Neuronal stem cell (in vitro differentiated cells): ENCODE data around the gene KLF13.

Source experiments
- DNase-seq: peaks from one replicate; pipeline ENCODE4 v3.0.0-alpha.2; 2013; ENCODE audit warnings: low spot score
- H2AFZ ChIP-seq: one replicate; pipeline ENCODE4 v1.6.1; 2013; ENCODE audit warnings: mild to moderate bottlenecking, low read length, inconsistent platforms
- H2AK5ac ChIP-seq: 2 replicates; pipeline ENCODE4 v1.6.1; 2013; ENCODE audit warnings: low read depth, mild to moderate bottlenecking, inconsistent platforms, low read length, moderate library complexity, mixed read lengths
- H2BK120ac ChIP-seq: 2 replicates; pipeline ENCODE4 v1.6.1; 2013; ENCODE audit warnings: low read depth, mild to moderate bottlenecking, inconsistent platforms, low read length, moderate library complexity, mixed read lengths
- H2BK12ac ChIP-seq: one replicate; pipeline ENCODE4 v1.6.1; 2013; ENCODE audit warnings: low read length, inconsistent platforms
- H2BK15ac ChIP-seq: 2 replicates; pipeline ENCODE4 v1.6.1; 2013; ENCODE audit warnings: mild to moderate bottlenecking, low read length, inconsistent platforms, mixed read lengths
- H2BK5ac ChIP-seq: one replicate; pipeline ENCODE4 v1.6.1; 2013; ENCODE audit warnings: inconsistent platforms, mild to moderate bottlenecking, low read length, moderate library complexity
- H3K14ac ChIP-seq: one replicate; pipeline ENCODE4 v1.6.1; 2013; ENCODE audit warnings: low read length, inconsistent platforms
- H3K18ac ChIP-seq: 2 replicates; pipeline ENCODE4 v1.6.1; 2013; ENCODE audit warnings: low read length, inconsistent platforms
- H3K23ac ChIP-seq: 2 replicates; pipeline ENCODE4 v1.6.1; 2013; ENCODE audit warnings: low read depth, mild to moderate bottlenecking, mixed read lengths, low read length, inconsistent platforms; ENCODE audit not compliant: poor library complexity
- H3K27ac ChIP-seq: replicated peaks from 3 replicates; pipeline ENCODE4 v1.5.1; 2013; ENCODE audit warnings: low read length, inconsistent platforms
- H3K27me3 ChIP-seq, 3 experiments: 2 replicates each; pipeline ENCODE4 v1.6.1; 2013; ENCODE audit warnings: low read length in 3 of 3, mild to moderate bottlenecking in 2 of 3, inconsistent platforms in 1 of 3, low read depth in 1 of 3, mixed read lengths in 1 of 3, moderate library complexity in 1 of 3; ENCODE audit not compliant: control insufficient read depth in 3 of 3, insufficient read depth in 3 of 3
- H3K36me3 ChIP-seq, 2 donors: replicated peaks in 1 of 2; 2 replicates each; pipeline ENCODE4 v1.6.1; 2013; ENCODE audit warnings: low read length in 2 of 2; ENCODE audit not compliant: control insufficient read depth in 2 of 2, insufficient read depth in 2 of 2
- H3K4ac ChIP-seq: 2 replicates; pipeline ENCODE4 v1.6.1; 2013; ENCODE audit warnings: inconsistent platforms, mild to moderate bottlenecking, low read length, moderate library complexity
- H3K4me1 ChIP-seq, 2 donors: 1 replicate in 1 of 2; 2 replicates in 1 of 2; pipeline ENCODE4 v1.6.1; 2013; ENCODE audit warnings: low read length in 2 of 2, low read depth in 1 of 2; ENCODE audit not compliant: control insufficient read depth in 2 of 2, insufficient read depth in 1 of 2
- H3K4me2 ChIP-seq: one replicate; pipeline ENCODE4 v1.6.1; 2013; ENCODE audit warnings: mild to moderate bottlenecking, low read length, inconsistent platforms; ENCODE audit not compliant: insufficient read depth, poor library complexity, severe bottlenecking
- H3K4me3 ChIP-seq, 2 donors: 2 replicates each; pipeline ENCODE4 v1.5.1; 2013; ENCODE audit warnings: low read length in 2 of 2, mild to moderate bottlenecking in 2 of 2, inconsistent platforms in 1 of 2, moderate library complexity in 1 of 2
- H3K79me1 ChIP-seq: one replicate; pipeline ENCODE4 v1.6.1; 2013; ENCODE audit warnings: low read depth, mild to moderate bottlenecking, inconsistent platforms, low read length, moderate library complexity
- H3K9ac ChIP-seq: one replicate; pipeline ENCODE4 v1.6.1; 2013; ENCODE audit warnings: mild to moderate bottlenecking, low read depth, low read length, inconsistent platforms; ENCODE audit not compliant: poor library complexity
- H3K9me3 ChIP-seq, 2 donors: replicated peaks in 1 of 2; 2 replicates each; pipeline versions ENCODE3 to v1.6.1; 2013; ENCODE audit warnings: low read length in 2 of 2, mild to moderate bottlenecking in 2 of 2, inconsistent platforms in 1 of 2, low read depth in 1 of 2, mixed read lengths in 1 of 2, moderate library complexity in 1 of 2; ENCODE audit not compliant: control insufficient read depth in 2 of 2, insufficient read depth in 1 of 2
- H4K8ac ChIP-seq: one replicate; pipeline ENCODE4 v1.6.1; 2013; ENCODE audit warnings: low read depth, mild to moderate bottlenecking, inconsistent platforms, low read length, moderate library complexity
- H4K91ac ChIP-seq: one replicate; pipeline ENCODE4 v1.6.1; 2013; ENCODE audit warnings: low read length, low read depth, mild to moderate bottlenecking, inconsistent platforms; ENCODE audit not compliant: poor library complexity
- WGBS, 2 donors: extraction: QIAGEN DNeasy Blood & Tissue Kit; methylation state at CpG; one replicate each; pipeline ENCODE4 v1.1.7; 2013; ENCODE audit warnings: missing lambda C conversion rate in 2 of 2, mixed read lengths in 1 of 2; ENCODE audit not compliant: insufficient read length in 2 of 2, insufficient replicate concordance in 1 of 2; ENCODE audit errors: extremely low coverage in 2 of 2; 5-methylcytosine and 5-hydroxymethylcytosine counted together

KLF13 gene

DNA sequence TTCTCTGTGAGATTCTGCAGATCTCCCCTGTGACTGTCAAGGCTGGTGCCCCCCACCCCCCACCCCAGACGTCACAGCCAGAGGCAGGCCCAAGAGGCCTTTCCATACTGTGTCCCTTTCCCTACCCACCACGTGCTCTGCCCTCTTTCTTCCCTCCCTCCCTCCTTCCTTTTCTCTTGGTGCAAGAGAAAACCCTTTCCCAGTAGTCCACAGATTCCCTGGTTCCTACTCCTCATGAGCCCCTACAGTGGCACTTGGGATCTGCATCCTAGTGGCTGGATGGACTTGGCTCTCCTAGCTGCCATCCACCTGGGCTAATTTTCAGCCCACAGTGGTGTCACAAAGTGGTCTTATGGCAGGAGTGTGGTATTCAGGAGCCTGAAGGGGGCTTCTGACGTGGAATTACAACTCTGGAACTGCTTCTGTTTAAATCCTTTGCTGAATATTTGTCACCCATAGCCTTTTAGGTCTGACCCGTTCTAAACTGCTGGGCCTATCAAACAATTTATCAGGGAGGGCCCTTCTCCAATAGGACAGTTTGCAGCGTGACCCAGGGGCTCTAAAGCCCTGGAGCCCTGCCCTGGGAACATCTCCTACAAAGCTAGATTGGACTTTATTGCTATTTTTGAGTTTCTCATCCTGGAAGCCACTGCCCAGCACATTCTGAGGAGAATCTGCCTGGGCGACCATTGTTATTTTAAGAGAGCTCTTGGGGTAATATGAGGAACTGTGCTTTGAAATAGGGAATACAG is 35.3 kb downstream of the KLF13 start:
- Histone ChIP-seq H3K9ac (no peak overlapping the region), H3K18ac (no peak overlapping the region), H3K27me3 (no peaks in the 10 kb centered on the region), H3K79me1 (peaks cover 5% of the 10 kb centered on the region), H2BK5ac (no peak overlapping the region), H4K91ac (no peak overlapping the region), H3K27ac (no peak overlapping the region), H3K36me3 (no peaks in the 10 kb centered on the region), H3K23ac (no peak overlapping the region), H2BK120ac (no peak overlapping the region), H3K4ac (no peak overlapping the region), H3K4me2 (no peak overlapping the region), H2AFZ (no peak overlapping the region), H4K8ac (no peak overlapping the region), H2AK5ac (no peak overlapping the region), H3K4me1 (peaks cover 11 to 34% of the 10 kb centered on the region in 2 donors), H3K9me3 (no peaks in the 10 kb centered on the region), H3K14ac (no peak overlapping the region), H2BK12ac (no peak overlapping the region), H2BK15ac (no peak overlapping the region), H3K4me3 (no peak overlapping the region)
- WGBS, 2 donors = no CpG with 5 or more reads among the region's 6 CpGs
- no peak for DNase-seq

DNA sequence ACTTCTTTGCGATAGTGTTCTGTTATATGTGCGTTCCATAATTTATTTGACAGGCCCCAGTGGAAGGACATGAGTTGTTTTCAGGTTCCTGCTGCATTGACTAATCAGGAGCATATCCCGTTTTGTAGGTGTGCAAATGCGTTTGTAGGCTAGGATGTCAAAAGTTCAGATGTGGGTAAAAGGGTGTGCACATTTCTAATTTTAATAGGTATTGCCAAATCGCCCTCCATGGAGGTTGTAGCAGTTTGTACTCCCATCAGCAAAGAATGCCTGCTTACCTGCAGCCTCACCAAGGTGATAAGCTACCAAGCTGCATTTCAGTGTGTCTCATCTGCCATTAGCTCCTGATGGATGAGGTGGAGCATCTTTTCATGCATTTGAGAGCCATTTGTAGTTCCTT is 36.3 kb downstream of the KLF13 start:
- H3K79me1 ChIP-seq = peaks cover 5% of the 10 kb centered on the region
- H3K36me3 ChIP-seq = no peaks in the 10 kb centered on the region
- no peak overlapping the region for H2AFZ ChIP-seq
- H2AK5ac ChIP-seq = no peak overlapping the region
- H3K23ac ChIP-seq = no peak overlapping the region
- H3K9me3 ChIP-seq = no peaks in the 10 kb centered on the region
- peaks cover 11 to 29% of the 10 kb centered on the region in 2 donors for H3K4me1 ChIP-seq
- no peak overlapping the region for H3K4me2 ChIP-seq
- no peak overlapping the region for H2BK5ac ChIP-seq
- H3K27ac ChIP-seq = no peak overlapping the region
- H4K8ac ChIP-seq = no peak overlapping the region
- no peaks in the 10 kb centered on the region for H3K27me3 ChIP-seq
- no peak overlapping the region for H2BK15ac ChIP-seq
- DNase-seq = no peak
- H3K9ac ChIP-seq = no peak overlapping the region
- no CpG with 5 or more reads among the region's 5 CpGs for WGBS, 2 donors
- H2BK12ac ChIP-seq = no peak overlapping the region
- H3K14ac ChIP-seq = no peak overlapping the region
- H3K18ac ChIP-seq = no peak overlapping the region
- no peak overlapping the region for H2BK120ac ChIP-seq
- no peak overlapping the region for H4K91ac ChIP-seq
- no peak overlapping the region for H3K4me3 ChIP-seq
- no peak overlapping the region for H3K4ac ChIP-seq

DNA sequence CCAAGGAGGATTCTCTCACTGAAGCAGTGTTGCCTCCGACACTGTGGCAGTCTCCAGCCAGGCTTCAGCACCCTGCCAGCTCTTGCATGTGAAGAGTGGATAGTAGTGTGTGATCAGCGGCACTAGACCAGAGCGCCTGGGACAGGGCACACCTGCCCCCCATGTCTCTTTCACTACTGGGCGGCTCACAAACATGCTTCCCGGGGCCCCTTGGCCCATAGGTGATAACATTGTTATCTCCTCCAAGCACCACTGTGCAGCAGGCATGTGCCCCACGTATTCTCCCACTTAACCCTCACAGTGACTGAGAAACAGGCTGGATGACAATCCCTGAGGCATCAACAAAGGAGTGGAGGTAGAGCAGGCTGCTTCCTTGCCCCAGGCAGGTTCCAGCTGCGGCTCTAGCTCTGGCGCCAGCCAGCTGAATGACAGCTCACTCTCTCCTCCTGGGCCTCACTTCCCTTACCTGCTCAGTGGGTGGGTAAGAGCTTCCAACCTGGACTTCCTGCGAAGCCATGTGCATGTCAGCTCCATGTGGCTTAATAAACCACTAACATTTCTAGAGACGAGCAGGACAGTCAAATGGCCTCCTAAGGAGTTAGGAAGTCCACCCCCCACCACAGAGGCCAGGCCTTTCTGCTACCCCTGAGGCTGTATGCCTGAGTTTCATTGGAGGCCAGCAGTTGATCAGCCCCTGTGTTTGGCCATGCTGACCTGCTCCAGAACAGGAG is 37.8 kb downstream of the KLF13 start:
- H3K4me1 ChIP-seq = peaks cover 11 to 24% of the 10 kb centered on the region in 2 donors
- no peak overlapping the region for H3K27ac ChIP-seq
- H3K4me3 ChIP-seq = no peak overlapping the region
- H3K23ac ChIP-seq = no peak overlapping the region
- no CpG with 5 or more reads among the region's 10 CpGs for WGBS, 2 donors
- no peak overlapping the region for H3K4ac ChIP-seq
- H4K91ac ChIP-seq = no peak overlapping the region
- H3K36me3 ChIP-seq = no peaks in the 10 kb centered on the region
- H3K9ac ChIP-seq = no peak overlapping the region
- H3K14ac ChIP-seq = no peak overlapping the region
- H4K8ac ChIP-seq = no peak overlapping the region
- H2BK5ac ChIP-seq = no peak overlapping the region
- no peak overlapping the region for H3K4me2 ChIP-seq
- H2AK5ac ChIP-seq = no peak overlapping the region
- H2BK12ac ChIP-seq = no peak overlapping the region
- H3K79me1 ChIP-seq = peaks cover 3% of the 10 kb centered on the region
- H3K9me3 ChIP-seq = peaks cover 0 to under 1% of the 10 kb centered on the region in 2 donors
- H3K27me3 ChIP-seq = no peaks in the 10 kb centered on the region
- no peak overlapping the region for H2BK120ac ChIP-seq
- no peak overlapping the region for H2AFZ ChIP-seq
- no peak overlapping the region for H2BK15ac ChIP-seq
- H3K18ac ChIP-seq = no peak overlapping the region
- no peak for DNase-seq

DNA sequence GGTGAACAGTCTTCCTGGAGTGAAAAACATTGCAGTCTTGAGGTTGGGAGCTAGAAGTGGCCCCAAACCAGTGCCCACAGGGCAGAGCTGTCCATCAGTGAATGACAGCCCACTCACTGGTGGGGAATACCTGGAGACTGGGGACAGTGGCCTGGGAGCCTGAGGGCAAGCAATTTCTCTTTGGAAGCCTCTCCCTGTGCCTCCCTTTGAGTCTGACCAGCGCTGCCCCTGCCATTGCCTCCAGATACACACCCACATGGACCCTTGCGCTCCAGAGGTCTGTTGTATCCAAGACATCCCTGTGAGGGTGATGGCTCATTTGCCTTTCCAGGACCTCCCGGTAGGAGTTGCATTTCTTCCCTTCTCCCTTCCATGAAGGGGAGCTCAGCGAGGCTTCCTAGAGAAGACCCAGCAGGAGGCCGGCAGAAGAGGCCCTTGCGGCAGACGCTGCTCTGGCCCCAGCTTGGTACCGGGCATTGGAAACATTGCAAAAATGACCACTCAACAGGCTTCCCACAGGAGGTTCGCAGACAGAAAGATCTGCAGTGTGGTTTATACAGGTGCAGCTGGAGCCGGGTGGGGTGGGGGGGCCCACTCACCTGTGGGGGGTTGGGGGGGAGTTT is 38.5 kb downstream of the KLF13 start:
- Histone ChIP-seq H3K9ac (no peak overlapping the region), H2BK12ac (no peak overlapping the region), H3K27ac (no peak overlapping the region), H3K9me3 (peaks cover 0 to 3% of the 10 kb centered on the region in 2 donors), H3K18ac (no peak overlapping the region), H2AK5ac (peak overlapping the region; percentile 44), H3K4ac (no peak overlapping the region), H2AFZ (no peak overlapping the region), H3K4me3 (no peak overlapping the region), H3K4me1 (peaks cover 11 to 22% of the 10 kb centered on the region in 2 donors), H3K36me3 (no peaks in the 10 kb centered on the region), H3K4me2 (no peak overlapping the region), H4K8ac (no peak overlapping the region), H3K79me1 (peaks cover 3% of the 10 kb centered on the region), H3K23ac (no peak overlapping the region), H3K14ac (no peak overlapping the region), H2BK120ac (no peak overlapping the region), H4K91ac (no peak overlapping the region), H2BK5ac (no peak overlapping the region), H2BK15ac (no peak overlapping the region), H3K27me3 (no peaks in the 10 kb centered on the region)
- no peak for DNase-seq
- no CpG with 5 or more reads among the region's 10 CpGs for WGBS, 2 donors
